HT-29 (cell line): Measurements from ENCODE around the gene ACACB. TPM values are rescaled to one million over a fixed set of nuclear protein-coding genes. Genes with fewer than 3 reads are reported as not detected.

Experiments used
- DNase-seq: peaks from one replicate; pipeline ENCODE4 v3.0.0-alpha.2; 2015; ENCODE audit warnings: low spot score
- total RNA-seq: library from RNA; depleted of rRNA; stranded (reverse); fragments of >200 nt; shearing (Covaris generic); gene quantifications from 2 replicates; pipeline ENCODE4 v1.2.3, GENCODE V29; 2014

Gene ACACB
- total RNA-seq, 1 experiment from 2014 or later = 4.8 TPM

GRCh38 chr12:109109746-109110350 is 6.5 kb upstream of the ACACB start:
- no peak for DNase-seq

- DNase-seq = peak; percentile 74
Measured at GRCh38 chr12:109110988-109111495, 5.3 kb upstream of the ACACB start.

GRCh38 chr12:109112720-109113465 is 3.5 kb upstream of the ACACB start:
- no peak for DNase-seq

- no peak for DNase-seq
Measured at GRCh38 chr12:109113661-109114321, 2.6 kb upstream of the ACACB start.

- DNase-seq = no peak
Measured at GRCh38 chr12:109114644-109115043, 1.7 kb upstream of the ACACB start.

GRCh38 chr12:109115404-109115757 is 1.0 kb upstream of the ACACB start:
- DNase-seq = no peak

- DNase-seq = no peak
Measured at GRCh38 chr12:109116611-109116949, 193 bp downstream of the ACACB start.

GRCh38 chr12:109120095-109120494 is 3.7 kb downstream of the ACACB start:
- no peak for DNase-seq

- no peak for DNase-seq
Measured at GRCh38 chr12:109120557-109120956, 4.2 kb downstream of the ACACB start.

- DNase-seq = no peak
Measured at GRCh38 chr12:109121346-109121880, 5.0 kb downstream of the ACACB start.

- DNase-seq = no peak
Measured at GRCh38 chr12:109124878-109125648, 8.7 kb downstream of the ACACB start.

- no peak for DNase-seq
Measured at GRCh38 chr12:109125791-109126190, 9.4 kb downstream of the ACACB start.

GRCh38 chr12:109126784-109127183 is 10.4 kb downstream of the ACACB start:
- no peak for DNase-seq

- no peak for DNase-seq
Measured at GRCh38 chr12:109127533-109128242, 11.3 kb downstream of the ACACB start.

- DNase-seq = no peak
Measured at GRCh38 chr12:109130297-109131153, 14.1 kb downstream of the ACACB start.

- DNase-seq = no peak
Measured at GRCh38 chr12:109131154-109132050, 15.0 kb downstream of the ACACB start.

- DNase-seq = peak; percentile 39
Measured at GRCh38 chr12:109134186-109134917, 18.0 kb downstream of the ACACB start.

- DNase-seq = no peak
Measured at GRCh38 chr12:109137055-109137454, 20.7 kb downstream of the ACACB start.
